Measurements from ENCODE around the gene PLD4.
"Not testable (repeated sequence)": the region's sequence is repeated elsewhere in the genome, so short reads cannot be mapped to it uniquely, and the experiment has no call there.

DNA sequence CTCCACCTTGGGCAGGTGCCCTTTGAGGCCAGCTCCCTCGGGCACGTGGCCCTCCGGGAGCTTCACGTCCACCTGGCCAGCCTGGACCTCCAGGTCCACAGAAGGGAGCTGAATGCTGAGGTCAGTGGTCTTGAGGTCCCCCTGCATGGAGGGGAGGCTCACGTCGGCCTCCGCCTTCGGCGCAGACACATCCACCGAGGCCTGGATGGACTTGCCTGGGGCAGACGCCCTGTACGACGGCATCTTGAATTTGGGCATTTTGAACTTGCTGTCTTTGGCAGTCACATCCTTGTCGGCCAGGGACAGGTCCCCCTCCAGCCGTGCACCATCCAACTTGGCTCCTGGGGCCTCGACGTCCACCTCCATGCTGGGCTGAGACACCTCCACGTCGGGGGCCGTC lies 20.6 kb downstream of the PLD4 start:
- TF ChIP-seq, protein P1, sequence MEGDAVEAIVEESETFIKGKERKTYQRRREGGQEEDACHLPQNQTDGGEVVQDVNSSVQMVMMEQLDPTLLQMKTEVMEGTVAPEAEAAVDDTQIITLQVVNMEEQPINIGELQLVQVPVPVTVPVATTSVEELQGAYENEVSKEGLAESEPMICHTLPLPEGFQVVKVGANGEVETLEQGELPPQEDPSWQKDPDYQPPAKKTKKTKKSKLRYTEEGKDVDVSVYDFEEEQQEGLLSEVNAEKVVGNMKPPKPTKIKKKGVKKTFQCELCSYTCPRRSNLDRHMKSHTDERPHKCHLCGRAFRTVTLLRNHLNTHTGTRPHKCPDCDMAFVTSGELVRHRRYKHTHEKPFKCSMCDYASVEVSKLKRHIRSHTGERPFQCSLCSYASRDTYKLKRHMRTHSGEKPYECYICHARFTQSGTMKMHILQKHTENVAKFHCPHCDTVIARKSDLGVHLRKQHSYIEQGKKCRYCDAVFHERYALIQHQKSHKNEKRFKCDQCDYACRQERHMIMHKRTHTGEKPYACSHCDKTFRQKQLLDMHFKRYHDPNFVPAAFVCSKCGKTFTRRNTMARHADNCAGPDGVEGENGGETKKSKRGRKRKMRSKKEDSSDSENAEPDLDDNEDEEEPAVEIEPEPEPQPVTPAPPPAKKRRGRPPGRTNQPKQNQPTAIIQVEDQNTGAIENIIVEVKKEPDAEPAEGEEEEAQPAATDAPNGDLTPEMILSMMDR (IDR thresholded peaks at IDR 0.05) = not testable (repeated sequence)
- not testable (repeated sequence) for TF ChIP-seq POLR2A (IDR thresholded peaks at IDR 0.05)
